22Rv1 (cell line): ENCODE measurements around the gene GPER1.

Source experiments
- H3K27ac ChIP-seq: fragments of 450-650 bp; 2 replicates; pipeline ENCODE4 v1.5.1; 2017
- ZFX ChIP-seq: fragments of 450-650 bp; IDR thresholded peaks from 2 replicates; pipeline ENCODE4 v1.6.1; 2017; ENCODE audit warnings: antibody characterized with exemption, borderline replicate concordance
- TF ChIP-seq, protein P1 (sequence below): fragments of 450-650 bp; IDR thresholded peaks from 2 replicates; pipeline ENCODE4 v1.5.1; 2017; ENCODE audit warnings: mild to moderate bottlenecking

GPER1 gene

DNA sequence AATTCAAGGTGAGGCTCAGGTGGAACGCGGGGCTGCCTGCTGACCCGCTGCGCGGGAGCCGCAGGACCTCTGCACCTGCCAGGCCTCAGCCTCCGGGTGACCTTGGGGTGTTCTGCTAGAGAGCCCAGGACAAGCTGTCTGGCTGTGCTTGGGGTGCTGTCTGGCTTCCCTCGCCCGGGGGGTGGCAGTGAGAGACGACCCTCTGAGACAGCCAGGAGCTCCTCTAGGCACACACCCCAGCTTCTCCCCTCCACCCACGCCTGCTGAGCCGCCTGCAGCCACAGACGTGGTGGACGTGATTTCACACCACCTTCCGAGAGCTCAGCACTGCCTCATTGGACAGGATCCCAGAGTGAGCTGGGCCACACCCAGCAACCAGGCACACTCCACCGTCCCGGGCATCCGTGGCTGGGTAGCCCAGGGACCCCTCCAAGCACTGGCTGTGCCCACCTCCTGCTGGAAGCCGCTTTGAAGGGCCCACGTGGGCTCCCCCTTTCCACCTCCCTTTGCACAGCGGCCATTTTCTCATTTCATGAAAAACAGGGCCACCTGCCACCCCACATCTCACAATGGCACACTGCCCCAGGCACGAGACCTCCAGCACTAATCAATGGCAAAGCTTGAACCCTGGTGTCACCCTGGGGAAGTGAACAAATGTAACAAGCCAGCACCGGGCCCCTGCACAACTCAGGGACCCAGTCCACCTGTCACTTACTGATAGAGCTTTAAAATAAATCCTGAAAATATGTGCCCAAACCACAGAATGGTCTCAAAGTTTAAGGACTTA is 37.1 kb downstream of the GPER1 start:
- TF ChIP-seq, protein P1, sequence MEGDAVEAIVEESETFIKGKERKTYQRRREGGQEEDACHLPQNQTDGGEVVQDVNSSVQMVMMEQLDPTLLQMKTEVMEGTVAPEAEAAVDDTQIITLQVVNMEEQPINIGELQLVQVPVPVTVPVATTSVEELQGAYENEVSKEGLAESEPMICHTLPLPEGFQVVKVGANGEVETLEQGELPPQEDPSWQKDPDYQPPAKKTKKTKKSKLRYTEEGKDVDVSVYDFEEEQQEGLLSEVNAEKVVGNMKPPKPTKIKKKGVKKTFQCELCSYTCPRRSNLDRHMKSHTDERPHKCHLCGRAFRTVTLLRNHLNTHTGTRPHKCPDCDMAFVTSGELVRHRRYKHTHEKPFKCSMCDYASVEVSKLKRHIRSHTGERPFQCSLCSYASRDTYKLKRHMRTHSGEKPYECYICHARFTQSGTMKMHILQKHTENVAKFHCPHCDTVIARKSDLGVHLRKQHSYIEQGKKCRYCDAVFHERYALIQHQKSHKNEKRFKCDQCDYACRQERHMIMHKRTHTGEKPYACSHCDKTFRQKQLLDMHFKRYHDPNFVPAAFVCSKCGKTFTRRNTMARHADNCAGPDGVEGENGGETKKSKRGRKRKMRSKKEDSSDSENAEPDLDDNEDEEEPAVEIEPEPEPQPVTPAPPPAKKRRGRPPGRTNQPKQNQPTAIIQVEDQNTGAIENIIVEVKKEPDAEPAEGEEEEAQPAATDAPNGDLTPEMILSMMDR, result no peak
- no peak for TF ChIP-seq ZFX
- H3K27ac ChIP-seq, result no peak overlapping the region

GRCh38 chr7:1125603-1125969 is 37.7 kb downstream of the GPER1 start:
- no peak for TF ChIP-seq ZFX
- TF ChIP-seq, protein P1, result no peak

DNA sequence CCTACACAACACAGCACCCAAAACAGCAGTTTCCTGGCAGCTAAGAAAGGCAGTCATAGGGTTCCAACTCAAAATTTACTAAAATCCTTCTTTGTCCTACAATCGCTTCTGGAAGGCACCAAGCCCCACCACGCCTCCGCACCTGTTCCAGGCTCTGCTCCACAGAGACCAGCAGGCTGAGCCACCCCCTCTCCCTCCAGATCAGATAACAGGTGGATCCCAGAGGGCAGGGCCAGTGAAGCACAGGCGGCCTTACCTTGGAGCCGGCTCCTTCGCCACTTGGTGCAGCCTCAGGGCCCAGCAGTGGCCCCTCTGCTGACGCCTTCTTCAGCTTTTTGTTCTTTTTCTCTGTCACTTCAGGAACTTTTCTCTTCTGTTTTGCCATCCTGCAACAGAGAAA is 39.1 kb downstream of the GPER1 start:
- no peak overlapping the region for H3K27ac ChIP-seq
- TF ChIP-seq, protein P1, result no peak
- no peak for TF ChIP-seq ZFX

More at GRCh38 chr7:1125603-1125969, 37.7 kb downstream of the GPER1 start:
- no peak overlapping the region for H3K27ac ChIP-seq

GRCh38 chr7:1129431-1129830 is 41.5 kb downstream of the GPER1 start:
- H3K27ac ChIP-seq, result no peak overlapping the region
- TF ChIP-seq, protein P1, result no peak
- TF ChIP-seq ZFX, result no peak

- H3K27ac ChIP-seq, result peak overlapping the region; percentile 59
- TF ChIP-seq, protein P1, result no peak
- TF ChIP-seq ZFX, result no peak
Measured at GRCh38 chr7:1130021-1130990, 42.4 kb downstream of the GPER1 start.

DNA sequence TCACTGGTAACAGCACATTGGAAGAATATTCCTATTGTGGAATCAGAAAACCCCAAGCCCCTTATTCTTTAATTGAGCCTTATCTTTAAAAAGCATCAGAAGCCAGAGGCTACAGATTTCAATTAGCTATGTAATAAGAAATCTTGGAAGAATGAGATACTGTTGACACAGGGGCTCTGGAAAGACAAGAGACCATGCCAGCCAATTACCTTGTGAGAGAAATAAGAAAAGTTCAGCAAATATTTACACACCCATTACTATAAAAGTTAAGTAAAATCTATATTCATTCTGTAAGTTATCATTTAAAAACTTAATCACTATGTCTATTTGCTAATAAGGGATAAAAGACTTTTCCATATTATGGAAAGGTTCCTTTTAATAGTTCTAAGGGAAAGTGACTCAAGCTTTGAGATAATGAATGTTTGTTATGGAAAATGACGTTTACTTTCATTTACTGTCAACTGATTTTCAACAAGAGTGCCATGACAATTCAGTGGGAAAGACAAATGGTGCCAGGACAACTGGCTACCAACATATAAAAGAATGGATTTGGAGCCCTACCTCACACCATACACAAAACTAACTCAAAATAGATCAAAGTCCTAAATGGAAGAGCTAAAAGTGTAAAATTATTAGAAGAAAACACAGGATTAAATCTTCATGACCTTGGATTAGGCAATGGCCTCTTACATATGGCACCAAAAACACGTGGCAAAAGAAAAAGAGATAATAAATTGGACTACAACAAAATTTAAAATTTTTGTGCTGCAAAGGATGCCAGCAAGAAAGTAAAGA is 43.8 kb downstream of the GPER1 start:
- TF ChIP-seq ZFX, result no peak
- TF ChIP-seq, protein P1, result no peak
- peak overlapping the region; percentile 59 for H3K27ac ChIP-seq
